T-helper 2 cell treated with Interferon-gamma antibody and Interleukin-4, amounts not matched to agents 5 μg/mL and 100 μg/mL, for 36 hours (primary cell): Measurements from ENCODE around the gene CABLES2.
A peak's percentile ranks its signal among the peaks of the same experiment; 100 is the strongest.

ENCODE experiments used
- DNase-seq: peaks from one replicate; pipeline ENCODE4 v3.0.0; 2021; ENCODE audit warnings: low spot score
- H3K27ac Mint-ChIP-seq: one replicate; pipeline ENCODE4 v1.8.0; 2021; ENCODE audit warnings: mild to moderate bottlenecking, mixed read lengths
- H3K27me3 Mint-ChIP-seq: one replicate; pipeline ENCODE4 v1.8.0; 2021; ENCODE audit warnings: low read depth, mixed read lengths
- H3K36me3 Mint-ChIP-seq: one replicate; pipeline ENCODE4 v1.8.0; 2021; ENCODE audit warnings: low read depth, mixed read lengths
- H3K4me1 Mint-ChIP-seq: one replicate; pipeline ENCODE4 v1.8.0; 2021; ENCODE audit warnings: low read depth, mixed read lengths
- H3K4me3 Mint-ChIP-seq: one replicate; pipeline ENCODE4 v1.8.0; 2022; ENCODE audit warnings: mild to moderate bottlenecking, moderate library complexity, mixed read lengths
- H3K9me3 Mint-ChIP-seq: one replicate; pipeline ENCODE4 v1.8.0; 2021; ENCODE audit warnings: mixed read lengths

Gene CABLES2

DNA sequence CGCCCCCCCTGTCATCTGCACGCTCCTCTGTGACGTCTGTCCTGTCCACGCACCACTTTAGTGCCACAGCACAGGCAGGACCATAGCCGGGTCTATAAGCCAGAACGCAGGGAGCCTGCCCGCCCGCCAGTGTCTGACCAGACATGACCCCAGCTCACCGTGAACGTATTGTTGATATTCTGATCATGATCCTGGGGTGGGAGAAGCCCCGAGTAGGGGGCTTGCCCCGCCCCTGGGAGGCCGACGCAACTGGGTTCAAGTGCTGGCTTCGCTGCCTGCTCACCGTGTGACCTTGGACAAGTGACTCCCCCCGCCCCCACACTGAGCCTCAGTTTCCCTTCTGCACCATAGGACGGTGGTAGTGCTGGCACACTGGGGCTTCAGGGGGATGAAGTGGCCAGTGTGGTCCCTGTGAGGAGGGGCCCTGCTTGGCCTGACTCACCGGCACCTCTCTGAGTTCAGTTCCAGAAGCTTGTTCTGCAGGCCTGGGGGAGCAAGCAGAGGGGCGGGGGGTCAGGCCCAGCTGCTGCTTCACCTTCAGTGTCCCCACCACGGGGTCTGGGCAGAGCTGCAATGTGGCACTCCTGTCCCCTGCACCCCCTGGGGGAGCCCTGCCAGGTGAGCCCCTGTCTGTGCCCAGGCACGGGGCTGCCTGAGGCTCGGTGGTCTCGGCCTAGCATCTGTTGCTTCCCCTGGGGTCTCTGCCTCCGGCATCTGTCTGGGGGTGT lies 11.1 kb upstream of the CABLES2 start:
- no peak for DNase-seq
- Mint-ChIP-seq H3K4me3 (no peak overlapping the region), H3K4me1 (no peaks in the 10 kb centered on the region), H3K36me3 (no peaks in the 10 kb centered on the region), H3K9me3 (no peaks in the 10 kb centered on the region), H3K27ac (no peak overlapping the region), H3K27me3 (no peaks in the 10 kb centered on the region)

DNA sequence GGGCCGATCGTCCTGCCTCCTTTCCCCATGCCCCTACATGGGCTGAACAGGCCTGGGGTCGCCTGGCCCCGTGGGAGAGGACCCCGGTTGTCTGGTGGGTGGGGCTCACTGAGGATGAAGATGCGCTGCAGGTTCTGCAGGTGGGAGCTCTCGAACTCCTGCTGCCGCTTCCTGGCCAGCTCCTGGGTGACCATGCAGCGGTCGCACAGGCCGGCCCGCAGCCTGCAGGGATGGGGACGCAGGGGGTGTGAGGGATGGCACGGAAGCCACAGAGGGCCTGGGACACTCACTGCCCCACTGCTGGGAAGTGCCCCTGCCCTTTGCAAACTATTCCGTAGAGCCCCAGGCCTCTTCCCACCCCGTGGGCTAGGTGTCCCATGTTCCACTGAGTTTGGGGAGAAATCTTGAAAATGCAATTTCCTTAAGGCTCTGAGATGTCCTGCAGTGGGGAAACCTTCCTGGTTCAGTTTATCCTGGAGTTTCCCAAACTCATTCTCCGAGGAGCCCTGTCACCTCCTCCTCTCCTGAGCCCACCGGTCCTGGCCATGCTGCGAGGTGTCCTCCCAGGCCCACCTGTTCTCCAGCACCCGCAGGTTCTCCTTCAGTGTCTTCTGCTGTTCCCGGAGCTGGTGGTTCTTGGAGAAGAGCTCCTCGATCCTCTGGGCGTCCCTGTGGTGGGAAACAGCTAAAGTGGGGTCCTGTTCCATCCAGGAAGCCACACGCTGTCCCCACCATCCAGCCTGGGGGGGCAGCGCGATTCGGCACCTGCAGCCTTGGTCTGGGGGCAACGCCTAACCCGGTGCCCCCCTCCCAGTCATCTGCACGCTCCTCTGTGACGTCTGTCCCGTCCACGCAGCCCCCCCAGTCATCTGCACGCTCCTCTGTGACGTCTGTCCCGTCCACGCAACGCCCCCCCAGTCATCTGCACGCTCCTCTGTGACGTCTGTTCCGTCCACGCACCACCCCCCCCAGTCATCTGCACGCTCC lies 9.9 kb upstream of the CABLES2 start:
- DNase-seq = no peak
- Mint-ChIP-seq H3K27ac (no peak overlapping the region), H3K36me3 (no peaks in the 10 kb centered on the region), H3K4me3 (no peak overlapping the region), H3K27me3 (no peaks in the 10 kb centered on the region), H3K4me1 (no peaks in the 10 kb centered on the region), H3K9me3 (no peaks in the 10 kb centered on the region)

DNA sequence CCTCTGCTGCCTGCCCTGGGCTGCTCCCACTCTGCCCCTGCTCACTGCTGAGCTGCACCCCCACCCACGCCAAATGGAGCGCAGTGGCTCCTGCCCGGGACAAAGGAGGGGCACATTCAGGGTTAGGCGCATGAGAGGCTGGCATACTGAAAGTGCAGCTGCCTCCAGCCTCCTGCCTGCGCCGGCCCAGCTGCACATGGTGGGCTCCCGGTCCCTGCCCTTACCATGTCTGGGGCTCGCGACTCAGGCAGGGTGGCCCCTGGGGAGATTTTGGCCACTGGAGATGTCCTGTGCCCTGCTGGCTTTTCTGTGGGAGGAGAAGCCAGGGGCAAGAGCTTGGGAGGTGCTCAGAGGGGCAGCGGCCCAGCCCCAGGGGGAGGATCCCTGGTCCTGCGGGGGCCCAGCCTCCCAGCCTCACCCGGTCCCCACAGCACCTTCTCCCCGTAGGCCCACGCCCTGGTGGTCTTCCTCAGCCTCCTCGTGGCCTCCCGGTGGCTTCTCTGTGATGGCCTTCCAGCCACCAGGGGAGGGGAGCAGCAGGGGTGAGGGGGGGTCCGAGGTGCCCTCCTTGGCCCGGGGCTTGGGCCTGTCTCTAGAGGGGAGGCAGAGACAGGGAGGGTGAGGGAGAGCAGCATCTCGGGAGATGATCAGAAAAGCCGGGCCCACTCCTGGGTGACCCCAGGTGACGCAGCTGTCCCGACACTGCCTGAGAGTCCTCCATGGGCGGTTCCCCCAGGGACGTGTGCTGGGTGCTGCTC lies 8.4 kb upstream of the CABLES2 start:
- Mint-ChIP-seq H3K27me3 (no peaks in the 10 kb centered on the region), H3K4me1 (no peaks in the 10 kb centered on the region), H3K27ac (no peak overlapping the region), H3K9me3 (no peaks in the 10 kb centered on the region), H3K36me3 (no peaks in the 10 kb centered on the region), H3K4me3 (no peak overlapping the region)
- no peak for DNase-seq

DNA sequence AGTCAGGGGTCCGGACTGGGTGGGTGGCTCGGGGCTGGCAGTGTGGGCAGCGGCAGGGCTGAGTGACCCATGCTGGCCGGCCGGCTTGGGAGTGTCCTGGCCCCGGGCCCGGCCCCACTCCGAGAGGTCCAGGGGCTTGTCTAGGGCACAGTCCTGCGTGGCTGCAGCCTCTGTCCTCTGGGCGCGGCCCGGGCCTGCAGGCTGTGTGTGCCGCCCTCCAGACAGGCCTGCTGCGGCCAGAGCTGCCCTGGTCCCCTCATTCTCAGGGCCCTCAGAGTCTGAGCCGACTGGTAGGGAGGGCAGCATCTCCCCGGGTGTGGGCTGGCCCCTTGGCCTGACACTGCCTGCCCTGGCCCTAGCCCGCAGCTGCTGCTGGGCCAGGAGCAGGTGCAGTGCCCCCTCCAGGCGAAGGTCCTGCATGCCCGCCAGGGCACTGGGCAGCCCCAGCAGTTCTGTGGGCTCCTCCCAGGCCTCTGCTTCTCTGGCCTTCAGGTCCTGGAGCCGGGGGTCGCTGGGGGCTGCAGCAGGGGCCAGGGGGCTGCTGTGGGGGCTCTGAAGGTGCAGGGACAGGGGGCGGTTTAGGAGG lies 6.9 kb upstream of the CABLES2 start:
- H3K27ac Mint-ChIP-seq = no peak overlapping the region
- no peaks in the 10 kb centered on the region for H3K9me3 Mint-ChIP-seq
- DNase-seq = no peak
- no peak overlapping the region for H3K4me3 Mint-ChIP-seq
- H3K36me3 Mint-ChIP-seq = no peaks in the 10 kb centered on the region
- H3K4me1 Mint-ChIP-seq = peaks cover 8% of the 10 kb centered on the region
- H3K27me3 Mint-ChIP-seq = no peaks in the 10 kb centered on the region

DNA sequence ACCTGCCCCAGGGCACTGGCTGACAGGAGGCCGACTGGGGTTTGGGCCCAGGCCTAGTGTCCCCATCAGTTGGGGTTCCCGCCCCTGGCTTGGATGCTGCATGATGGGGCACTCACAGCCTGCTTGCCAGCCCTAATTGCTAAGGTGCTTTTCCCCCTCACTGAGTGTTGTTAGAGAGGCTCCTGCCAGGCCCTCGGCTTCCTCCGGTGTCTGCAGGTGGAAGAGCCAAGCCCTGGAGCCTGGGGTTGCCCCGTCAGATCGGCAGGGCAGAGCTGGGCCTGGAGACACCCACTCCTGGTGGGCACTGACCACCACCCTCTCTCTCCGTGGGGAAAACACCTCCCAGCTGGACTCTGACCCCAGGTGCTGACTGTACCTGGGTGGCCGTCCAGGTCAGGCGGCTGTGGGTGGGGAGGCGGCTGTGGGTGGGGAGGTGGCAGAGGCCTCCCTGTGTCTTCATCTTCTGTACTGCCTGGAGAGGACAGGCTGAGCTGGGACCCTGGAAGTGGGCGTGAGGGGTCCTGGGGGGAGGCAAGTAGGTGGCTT lies 6.0 kb upstream of the CABLES2 start:
- Mint-ChIP-seq H3K27me3 (no peaks in the 10 kb centered on the region), H3K4me1 (peaks cover 8% of the 10 kb centered on the region)

DNA sequence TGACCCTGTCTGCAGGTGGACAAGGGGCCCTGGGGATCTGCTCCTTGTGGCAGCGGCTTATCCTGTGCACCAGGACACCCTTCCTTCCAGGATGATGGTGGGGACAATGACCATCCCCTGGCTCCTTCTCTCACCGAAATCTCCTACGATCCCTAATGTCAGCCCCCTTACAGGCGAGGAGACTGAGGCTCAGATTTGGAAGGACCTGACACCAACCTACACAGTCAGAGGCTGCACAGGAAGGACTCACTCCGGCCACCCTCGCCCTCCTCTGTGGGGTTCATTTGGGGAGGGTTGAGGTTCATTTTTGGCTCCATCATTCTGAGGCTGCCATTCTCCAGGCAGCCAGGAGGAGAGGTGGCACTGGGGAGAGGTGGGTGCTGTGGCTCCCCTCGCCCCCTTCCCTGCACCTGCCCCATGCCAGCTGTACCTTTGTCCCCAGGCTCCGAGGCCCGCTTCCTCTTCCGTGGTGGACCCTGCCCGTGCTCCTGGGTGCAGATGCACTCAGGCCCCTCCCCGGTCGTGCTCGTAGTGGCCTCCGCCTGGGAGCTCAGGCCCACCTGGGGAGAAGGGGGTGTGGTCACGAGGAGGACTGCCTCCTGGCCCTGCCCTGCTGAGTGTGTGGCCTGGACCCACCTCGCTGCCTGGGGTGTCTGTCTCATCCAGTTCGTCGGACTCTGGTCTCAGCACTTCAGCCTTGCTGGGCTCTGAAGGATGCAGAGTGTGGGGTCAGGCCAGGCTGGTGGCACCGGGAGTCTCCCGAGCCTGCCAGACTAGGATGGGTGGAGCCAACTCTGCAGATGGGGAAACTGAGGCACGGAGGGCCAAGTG lies 5.3 kb upstream of the CABLES2 start:
- H3K27ac Mint-ChIP-seq = no peak overlapping the region
- DNase-seq = no peak
- H3K27me3 Mint-ChIP-seq = no peaks in the 10 kb centered on the region
- no peaks in the 10 kb centered on the region for H3K36me3 Mint-ChIP-seq
- H3K9me3 Mint-ChIP-seq = no peaks in the 10 kb centered on the region
- H3K4me3 Mint-ChIP-seq = no peak overlapping the region
- peaks cover 11% of the 10 kb centered on the region for H3K4me1 Mint-ChIP-seq

More for the DNA sequence above, 6.0 kb upstream of the CABLES2 start:
- DNase-seq = no peak
- Mint-ChIP-seq H3K27ac (no peak overlapping the region), H3K9me3 (no peaks in the 10 kb centered on the region), H3K36me3 (no peaks in the 10 kb centered on the region), H3K4me3 (no peak overlapping the region)

DNA sequence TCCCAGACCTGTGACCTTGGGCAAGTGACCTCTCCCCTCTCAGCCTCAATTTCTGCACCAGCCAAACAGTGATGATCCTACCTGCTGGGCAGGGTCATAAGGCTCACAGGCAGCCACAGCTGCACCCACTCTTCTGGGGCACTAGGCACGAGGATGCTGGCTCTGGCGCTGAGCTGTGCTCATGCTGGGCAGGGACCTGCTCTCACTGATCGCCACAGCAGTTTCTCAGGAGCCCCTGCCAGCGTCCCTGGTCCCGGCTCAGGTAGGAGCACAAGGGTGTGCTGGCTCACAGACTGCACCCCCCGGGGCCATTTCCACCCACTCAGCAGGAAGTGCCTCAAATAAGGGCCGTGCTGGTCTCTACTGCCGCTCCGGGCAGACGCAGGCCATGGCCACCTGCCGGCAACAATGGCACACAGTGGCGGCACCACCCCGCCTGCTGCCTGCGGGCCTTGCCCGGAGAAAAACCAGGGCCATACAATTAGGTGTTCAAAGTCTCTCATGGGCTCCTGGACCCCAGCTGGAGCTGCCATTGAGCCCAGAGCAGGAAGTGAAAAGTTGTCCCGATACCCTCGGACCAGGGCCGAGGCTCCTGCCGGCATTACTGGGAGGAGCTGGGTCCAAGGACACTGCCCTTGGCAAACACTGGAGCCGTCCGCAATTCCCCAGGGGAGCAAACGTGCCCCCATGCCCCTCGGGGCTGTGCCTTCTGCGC lies 4.6 kb upstream of the CABLES2 start:
- no peak overlapping the region for H3K4me3 Mint-ChIP-seq
- no peak overlapping the region for H3K27ac Mint-ChIP-seq
- DNase-seq = no peak
- no peaks in the 10 kb centered on the region for H3K27me3 Mint-ChIP-seq
- H3K4me1 Mint-ChIP-seq = peaks cover 11% of the 10 kb centered on the region
- no peaks in the 10 kb centered on the region for H3K36me3 Mint-ChIP-seq
- H3K9me3 Mint-ChIP-seq = no peaks in the 10 kb centered on the region

DNA sequence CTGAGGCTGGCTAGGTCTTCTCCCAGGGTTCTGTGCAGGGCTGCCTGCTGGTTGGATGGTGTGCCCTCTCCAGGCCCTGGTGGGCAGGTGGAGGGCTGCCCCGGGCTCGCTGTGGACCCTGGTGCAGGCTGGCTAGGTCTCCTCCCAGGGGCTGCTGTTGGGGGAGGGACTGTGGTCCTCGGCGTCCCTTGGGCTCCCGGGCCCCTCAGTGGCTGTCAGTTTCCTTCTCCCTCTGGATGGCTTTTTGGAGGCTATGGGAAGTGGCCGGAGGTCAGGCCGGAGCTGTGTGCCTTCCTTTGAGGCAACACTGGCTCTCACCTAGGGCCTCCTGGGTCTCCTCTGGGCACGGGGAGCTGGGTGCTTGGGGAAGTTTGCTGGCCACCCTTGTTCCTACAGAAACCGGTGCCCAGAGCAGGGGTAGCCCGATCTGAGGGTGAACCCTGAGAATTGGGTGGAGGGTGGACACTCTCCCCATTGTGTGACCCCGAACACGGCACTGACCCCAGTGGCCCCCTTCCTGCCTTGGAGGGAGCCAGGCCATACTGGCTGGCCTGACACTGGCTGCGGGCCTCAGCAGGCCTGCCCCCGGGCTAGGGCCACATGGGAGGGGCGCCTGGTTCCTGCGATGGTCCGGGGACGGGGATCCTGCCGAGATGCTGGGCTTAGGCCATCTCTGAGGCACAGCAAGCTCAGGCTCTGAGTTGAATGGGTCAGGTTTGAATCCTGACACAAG lies 3.8 kb upstream of the CABLES2 start:
- no peaks in the 10 kb centered on the region for H3K27me3 Mint-ChIP-seq
- H3K4me1 Mint-ChIP-seq = peaks cover 15% of the 10 kb centered on the region
- no peak overlapping the region for H3K4me3 Mint-ChIP-seq
- no peaks in the 10 kb centered on the region for H3K36me3 Mint-ChIP-seq
- H3K27ac Mint-ChIP-seq = no peak overlapping the region
- no peaks in the 10 kb centered on the region for H3K9me3 Mint-ChIP-seq
- no peak for DNase-seq

DNA sequence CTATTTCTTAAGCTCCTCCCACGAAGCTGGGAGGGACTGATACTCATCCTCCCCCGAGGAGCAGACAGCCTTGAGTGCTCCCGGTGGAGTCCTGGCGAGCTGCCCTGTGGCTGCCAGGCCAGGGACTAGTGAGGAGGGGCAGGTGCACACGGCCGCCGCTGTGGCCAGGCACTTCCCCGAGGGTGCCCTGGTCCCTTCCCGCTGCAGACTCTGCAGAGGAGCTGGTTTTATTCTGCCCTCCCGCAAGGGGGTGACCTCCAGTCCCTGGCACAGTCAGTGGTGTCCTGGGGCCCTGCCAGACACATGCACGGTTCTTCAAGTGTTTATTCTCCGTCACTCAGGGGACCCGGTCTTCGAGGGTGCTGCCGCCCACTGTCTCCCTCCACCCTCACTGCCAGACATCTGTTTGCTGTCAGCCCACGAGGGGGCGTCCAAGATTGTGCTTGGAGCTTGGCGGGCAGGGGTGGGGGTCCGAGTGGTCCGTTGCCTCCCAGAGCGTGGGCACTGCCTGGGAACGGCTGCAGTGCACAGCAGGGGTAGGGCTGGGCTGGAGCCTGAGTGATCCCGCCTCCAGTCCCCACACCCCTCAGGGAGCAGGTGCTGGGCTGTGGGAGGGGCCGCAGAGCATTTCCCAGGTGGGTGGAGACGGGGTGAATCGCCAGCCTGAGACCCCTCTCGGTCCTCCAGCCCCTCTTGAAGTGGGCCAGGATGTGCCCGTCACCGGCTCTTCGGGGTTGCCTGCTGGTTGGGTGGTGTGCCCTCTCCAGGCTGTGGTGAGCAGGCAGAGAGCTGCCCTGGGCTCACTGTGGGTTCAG lies 3.1 kb upstream of the CABLES2 start:
- H3K36me3 Mint-ChIP-seq = no peaks in the 10 kb centered on the region
- peak; percentile 34 for DNase-seq
- no peak overlapping the region for H3K4me3 Mint-ChIP-seq
- H3K4me1 Mint-ChIP-seq = peaks cover 20% of the 10 kb centered on the region
- no peak overlapping the region for H3K27ac Mint-ChIP-seq
- no peaks in the 10 kb centered on the region for H3K27me3 Mint-ChIP-seq
- no peaks in the 10 kb centered on the region for H3K9me3 Mint-ChIP-seq

DNA sequence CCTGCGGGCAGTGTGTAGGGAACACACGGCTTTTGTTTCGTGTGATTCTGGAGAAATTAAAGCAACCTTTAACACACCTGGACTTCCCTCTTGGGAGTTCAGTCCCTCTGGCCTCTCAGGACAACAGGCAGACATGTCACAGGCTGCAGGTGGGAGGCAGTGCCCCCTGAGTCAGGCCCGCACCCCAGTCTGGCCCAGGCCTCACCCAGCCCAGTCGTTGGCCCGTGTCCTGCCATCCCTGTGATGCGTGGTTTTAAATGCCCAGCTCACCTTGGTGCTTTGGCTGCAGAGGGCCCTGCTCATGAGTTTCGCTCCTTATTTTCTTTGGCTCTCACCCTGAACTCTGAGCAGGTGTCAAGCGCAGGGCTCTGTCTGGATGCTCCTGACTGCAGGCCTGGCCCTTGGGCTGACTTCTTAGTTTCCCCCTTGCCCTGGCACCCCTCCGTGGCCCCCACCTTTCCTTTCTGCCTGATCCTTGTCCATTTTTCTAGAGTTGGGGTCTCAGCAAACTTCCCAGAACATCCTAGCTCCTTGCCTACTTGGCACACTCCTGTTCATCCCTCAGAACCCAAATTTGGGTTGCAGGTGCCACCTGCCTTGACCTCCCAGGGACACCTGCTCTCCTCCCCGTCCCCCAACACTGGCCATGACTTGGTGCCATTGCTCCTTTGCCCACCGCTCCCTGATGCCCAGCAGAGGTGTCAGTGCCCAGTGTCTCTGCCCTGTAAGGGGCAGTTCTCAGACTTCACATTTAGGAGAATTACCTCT lies 2.2 kb upstream of the CABLES2 start:
- H3K36me3 Mint-ChIP-seq = no peaks in the 10 kb centered on the region
- DNase-seq = no peak
- H3K9me3 Mint-ChIP-seq = no peaks in the 10 kb centered on the region
- peaks cover 20% of the 10 kb centered on the region for H3K4me1 Mint-ChIP-seq
- H3K27me3 Mint-ChIP-seq = no peaks in the 10 kb centered on the region
- H3K4me3 Mint-ChIP-seq = peak overlapping the region; percentile 24
- peak overlapping the region; percentile 34 for H3K27ac Mint-ChIP-seq

DNA sequence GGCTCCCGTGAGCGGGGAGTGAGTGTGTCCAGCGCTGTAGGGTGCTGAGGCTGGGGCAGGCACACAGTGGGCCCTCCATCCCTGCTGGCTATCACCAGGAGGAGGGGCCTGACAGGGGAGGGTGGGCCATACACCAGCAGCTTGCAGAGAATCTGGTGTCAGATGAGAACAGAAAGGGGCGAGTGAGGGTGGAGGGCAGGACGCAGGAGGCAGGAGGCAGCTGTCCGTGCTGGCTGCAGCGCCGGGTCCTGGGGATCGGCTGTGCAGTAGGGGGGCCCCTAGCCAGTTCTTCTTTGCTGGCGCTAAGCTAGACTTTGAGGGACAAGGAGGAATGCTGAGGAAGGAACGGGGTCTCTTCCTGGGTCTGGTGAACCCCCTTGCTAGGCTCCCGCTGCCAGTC lies 1.6 kb upstream of the CABLES2 start:
- Mint-ChIP-seq H3K4me1 (peaks cover 23% of the 10 kb centered on the region), H3K9me3 (no peaks in the 10 kb centered on the region), H3K36me3 (no peaks in the 10 kb centered on the region), H3K4me3 (no peak overlapping the region), H3K27me3 (no peaks in the 10 kb centered on the region), H3K27ac (no peak overlapping the region)
- DNase-seq = no peak
